HG03064 (cell line): ENCODE results near the gene GRIA4.

Source experiments
- ATAC-seq: cut with Tn5 transposase; IDR thresholded peaks from one replicate; pipeline ENCODE4 v1.9.1; 2021; ENCODE audit warnings: low read depth; ENCODE audit not compliant: unreplicated experiment

GRIA4 gene

GRCh38 chr11:105907319-105907718, 297.4 kb downstream of the GRIA4 start:
- no peak for ATAC-seq

- ATAC-seq: no peak
These were observed 300.3 kb downstream of the GRIA4 start for GRCh38 chr11:105910095-105910715.

- ATAC-seq: no peak
These were observed 301.6 kb downstream of the GRIA4 start for GRCh38 chr11:105911454-105911853.

GRCh38 chr11:105912666-105913065, 302.8 kb downstream of the GRIA4 start:
- no peak for ATAC-seq

- ATAC-seq: no peak
These were observed 305.1 kb downstream of the GRIA4 start for GRCh38 chr11:105915021-105915420.

GRCh38 chr11:105918039-105918438, 308.2 kb downstream of the GRIA4 start:
- ATAC-seq: no peak

GRCh38 chr11:105918600-105918999, 308.7 kb downstream of the GRIA4 start:
- ATAC-seq: no peak

- ATAC-seq: no peak
These were observed 313.4 kb downstream of the GRIA4 start for GRCh38 chr11:105923252-105923651.

- ATAC-seq: no peak
These were observed 313.9 kb downstream of the GRIA4 start for GRCh38 chr11:105923807-105924206.

- ATAC-seq: no peak
These were observed 319.4 kb downstream of the GRIA4 start for GRCh38 chr11:105929084-105929955.

- no peak for ATAC-seq
These were observed 323.8 kb downstream of the GRIA4 start for GRCh38 chr11:105933695-105934094.

GRCh38 chr11:105935791-105936190, 325.9 kb downstream of the GRIA4 start:
- ATAC-seq: no peak

GRCh38 chr11:105937331-105937730, 327.5 kb downstream of the GRIA4 start:
- ATAC-seq: no peak

GRCh38 chr11:105937738-105938137, 327.9 kb downstream of the GRIA4 start:
- no peak for ATAC-seq

- no peak for ATAC-seq
These were observed 333.0 kb downstream of the GRIA4 start for GRCh38 chr11:105942921-105943320.

GRCh38 chr11:105948918-105949590, 339.2 kb downstream of the GRIA4 start:
- ATAC-seq: no peak

- no peak for ATAC-seq
These were observed 344.0 kb downstream of the GRIA4 start for GRCh38 chr11:105953886-105954285.

GRCh38 chr11:105960252-105961245, 350.7 kb downstream of the GRIA4 start:
- no peak for ATAC-seq

- no peak for ATAC-seq
These were observed 358.3 kb downstream of the GRIA4 start for GRCh38 chr11:105968021-105968697.

GRCh38 chr11:105969756-105970155, 359.9 kb downstream of the GRIA4 start:
- ATAC-seq: no peak
